ENCODE measurements around the gene C16orf96.
"Not testable (repeated sequence)": the region's sequence is repeated elsewhere in the genome, so short reads cannot be mapped to it uniquely, and the experiment has no call there.

Gene C16orf96

DNA sequence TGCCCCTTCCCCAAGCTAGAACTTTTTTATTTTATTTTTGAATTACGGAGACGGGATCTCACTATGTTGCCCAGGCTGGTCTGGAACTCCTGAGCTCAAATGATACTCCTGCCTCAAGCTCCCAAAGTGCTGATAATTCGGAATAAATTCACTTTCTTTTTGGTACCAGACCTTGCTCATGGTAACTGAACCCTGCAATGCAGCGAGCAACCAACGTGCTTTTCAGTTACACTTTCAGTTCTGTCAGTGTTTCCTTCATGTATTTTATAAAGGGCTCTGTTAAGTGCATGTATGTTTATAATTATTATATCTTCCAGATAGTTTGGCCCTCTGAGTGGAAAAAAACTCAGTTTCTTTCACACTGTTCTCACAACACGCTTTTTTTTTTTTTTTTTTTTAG lies 13.9 kb downstream of the C16orf96 start:
- DNase-seq: no peak

DNA sequence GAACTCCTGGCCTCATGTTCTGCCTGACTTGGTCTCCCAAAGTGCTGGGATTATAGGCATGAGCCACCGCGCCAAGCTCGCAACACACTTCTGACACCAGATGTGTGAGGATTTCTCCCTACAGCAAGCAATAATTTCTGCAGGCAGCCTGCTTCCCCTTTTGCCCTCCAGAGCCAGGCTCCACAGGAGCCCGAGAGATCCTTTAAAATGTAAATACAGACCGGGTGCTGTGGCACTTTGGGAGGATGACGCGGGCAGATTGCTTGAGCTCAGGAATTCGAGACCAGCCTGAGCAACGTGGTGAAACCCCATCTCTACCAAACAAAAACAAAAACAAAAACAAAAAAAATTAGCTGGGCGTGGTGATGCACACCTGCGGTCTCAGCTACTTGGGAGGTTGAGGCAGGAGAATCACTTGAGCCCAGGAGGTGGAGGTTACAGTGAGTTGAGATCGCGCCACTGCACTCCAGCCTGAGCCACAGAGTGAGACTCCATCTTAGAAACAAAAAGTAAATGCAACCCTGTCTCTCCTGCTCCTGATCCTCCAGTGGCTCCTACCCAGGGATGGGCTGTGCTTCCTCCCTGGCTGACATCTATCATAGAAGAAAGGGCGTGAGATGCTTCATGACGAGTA lies 14.7 kb downstream of the C16orf96 start:
- DNase-seq: no peak

DNA sequence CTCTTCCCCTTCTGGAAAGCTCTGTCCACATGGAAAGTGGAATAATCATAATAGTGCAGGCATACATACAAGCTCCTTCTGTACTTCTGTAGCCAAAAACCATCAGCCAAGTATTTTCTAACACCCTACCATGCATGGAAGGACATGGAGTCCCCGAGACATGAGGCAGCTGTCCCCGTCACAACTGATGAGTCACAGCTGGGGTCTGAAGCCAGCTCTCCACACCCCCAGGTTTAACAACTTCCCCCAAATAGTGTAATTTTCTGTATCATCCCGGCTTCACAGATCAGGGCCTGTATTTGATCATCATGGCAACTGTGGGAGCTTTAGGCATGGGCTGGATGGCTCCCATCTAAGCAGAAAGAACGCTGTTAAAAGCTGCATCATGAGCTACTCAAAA lies 16.6 kb downstream of the C16orf96 start:
- no peak for DNase-seq

DNA sequence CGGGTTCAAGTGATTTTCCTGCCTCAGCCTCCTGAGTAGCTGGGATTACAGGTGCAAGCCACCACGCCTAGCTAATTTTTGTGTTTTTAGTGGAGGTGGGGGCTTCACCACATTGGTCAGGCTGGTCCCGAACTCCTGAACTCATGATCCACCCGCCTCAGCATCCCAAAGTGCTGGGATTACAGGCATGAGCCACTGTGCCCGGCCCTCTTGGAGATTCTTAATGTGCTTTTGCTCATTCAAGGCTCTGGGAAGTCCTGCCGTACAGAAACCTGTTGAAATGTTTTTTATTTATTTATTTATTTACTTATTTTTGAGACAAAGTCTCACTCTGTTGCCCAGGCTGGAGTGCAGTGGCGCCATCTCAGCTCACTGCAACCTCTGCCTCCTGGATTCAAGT lies 17.8 kb downstream of the C16orf96 start:
- not testable (repeated sequence) for DNase-seq

DNA sequence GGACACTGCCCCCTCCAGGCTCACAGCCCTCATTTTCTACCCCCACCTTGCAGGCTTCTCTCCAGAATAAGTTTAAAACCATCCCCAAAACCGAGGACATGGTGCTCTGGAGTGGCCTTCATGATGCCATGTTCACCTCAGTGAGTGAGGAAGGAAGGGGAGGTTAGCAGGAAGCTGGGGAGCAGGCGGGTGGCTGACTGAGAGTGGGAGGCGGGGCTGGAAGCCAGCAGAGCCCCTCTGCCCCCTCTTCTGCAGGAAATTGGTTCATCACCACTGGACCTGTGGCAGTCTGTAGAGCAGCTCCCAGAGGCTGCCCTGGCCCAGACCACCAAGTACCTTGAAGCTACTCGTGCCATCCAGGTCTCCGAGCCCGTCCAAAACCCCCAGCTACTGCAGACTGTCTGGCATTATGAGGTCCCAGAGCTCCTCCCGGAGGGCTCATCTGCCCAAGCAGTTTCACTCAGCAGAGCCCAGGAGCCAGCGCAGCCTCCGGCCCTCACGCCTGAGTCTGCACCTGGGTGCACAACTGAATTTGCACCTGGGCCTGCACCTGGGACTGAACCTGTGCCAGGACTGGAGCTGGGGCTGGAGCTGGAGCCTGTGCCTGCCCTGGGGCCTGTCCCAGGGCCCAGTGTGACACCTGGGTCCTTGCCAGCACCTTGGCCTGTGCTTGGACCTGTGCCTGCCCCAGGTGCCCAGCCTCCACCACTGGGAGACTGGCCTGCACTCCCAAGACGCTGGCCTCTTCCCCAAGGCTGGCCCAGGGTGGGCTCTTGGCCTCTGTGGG lies 19.0 kb downstream of the C16orf96 start:
- no peak for DNase-seq

DNA sequence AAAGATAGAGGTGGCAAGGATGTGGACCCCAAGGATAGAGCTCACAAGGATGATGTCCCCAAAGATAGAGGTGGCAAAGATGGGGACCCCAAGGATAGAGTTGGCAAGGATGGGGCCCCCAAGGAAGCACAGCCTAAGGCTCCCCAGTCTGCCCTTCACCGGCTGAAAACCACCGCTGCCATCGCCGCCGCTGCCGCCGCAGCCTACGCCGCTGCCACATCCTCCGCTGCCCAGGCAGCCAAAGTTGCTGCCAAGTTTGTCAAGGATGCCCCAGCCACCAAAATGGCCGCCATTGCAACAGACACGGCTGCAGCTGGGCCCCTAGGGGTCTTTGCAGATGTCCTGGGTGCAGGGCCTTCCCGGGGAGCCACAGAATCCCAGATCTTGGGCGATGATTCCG lies 19.9 kb downstream of the C16orf96 start:
- no peak for DNase-seq

DNA sequence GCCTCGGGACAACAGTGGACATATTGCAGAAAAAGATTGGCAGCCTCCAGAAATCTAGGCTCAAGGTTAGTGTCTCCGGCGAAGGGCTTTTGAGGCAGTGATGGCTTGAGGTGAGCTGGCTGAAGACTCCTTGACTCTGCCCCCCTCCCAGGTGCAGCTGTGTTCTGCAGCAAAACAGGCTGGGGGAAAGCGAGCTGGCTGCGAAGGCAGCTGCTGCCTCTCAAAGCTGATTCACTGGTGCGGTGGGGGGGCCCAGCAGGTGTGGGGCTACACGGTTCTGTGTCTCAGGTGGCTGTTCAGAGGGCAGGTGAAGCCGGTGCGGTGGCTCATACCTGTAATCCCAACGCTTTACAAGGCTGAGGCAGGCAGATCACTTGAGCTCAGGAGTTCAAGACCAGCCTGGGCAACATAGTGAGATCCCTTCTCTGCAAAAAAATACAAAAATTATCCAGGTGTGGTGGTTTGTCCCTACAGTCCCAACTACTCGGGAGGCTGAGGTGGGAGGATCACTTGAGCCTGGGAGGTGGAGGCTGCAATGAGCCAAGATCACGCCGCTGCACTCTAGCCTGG lies 22.9 kb downstream of the C16orf96 start:
- no peak for DNase-seq

DNA sequence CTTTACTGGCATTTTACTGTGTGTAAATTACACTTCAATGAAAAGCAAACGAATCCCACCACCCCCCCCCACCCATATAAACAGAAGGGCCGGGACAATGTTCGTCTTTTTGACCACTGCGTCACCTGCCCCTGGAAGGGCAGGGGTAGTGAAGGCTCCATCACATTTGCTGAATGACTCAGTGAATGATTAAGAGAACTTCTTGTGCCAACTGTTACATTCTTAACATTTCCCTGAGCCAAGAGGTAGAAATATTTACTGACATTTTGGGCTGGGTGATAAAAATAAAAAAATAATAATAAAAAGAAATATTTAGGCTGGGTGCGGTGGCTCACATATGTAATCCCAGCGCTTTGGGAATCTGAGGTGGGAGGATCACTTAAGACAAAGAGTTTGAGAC lies 24.1 kb downstream of the C16orf96 start:
- no peak for DNase-seq

DNA sequence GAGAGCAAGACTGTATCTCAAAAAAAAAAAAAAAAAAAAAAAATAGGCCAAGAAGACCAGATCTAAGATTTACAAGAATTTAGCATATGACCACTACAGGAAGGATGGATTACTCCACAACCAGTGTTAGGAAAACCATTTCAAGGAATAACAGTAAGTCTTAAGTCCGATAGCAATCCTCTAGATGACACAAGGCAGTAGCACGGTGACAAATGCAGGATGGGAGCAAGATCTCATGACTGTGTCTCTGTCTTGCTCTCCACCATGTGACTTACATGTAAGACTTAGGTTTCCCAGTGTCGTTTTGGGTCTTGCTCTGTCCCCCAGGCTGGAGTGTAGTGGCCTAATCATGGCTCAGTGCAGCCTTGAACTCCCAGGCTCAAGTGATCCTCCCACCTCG lies 27.8 kb downstream of the C16orf96 start:
- no peak for DNase-seq

DNA sequence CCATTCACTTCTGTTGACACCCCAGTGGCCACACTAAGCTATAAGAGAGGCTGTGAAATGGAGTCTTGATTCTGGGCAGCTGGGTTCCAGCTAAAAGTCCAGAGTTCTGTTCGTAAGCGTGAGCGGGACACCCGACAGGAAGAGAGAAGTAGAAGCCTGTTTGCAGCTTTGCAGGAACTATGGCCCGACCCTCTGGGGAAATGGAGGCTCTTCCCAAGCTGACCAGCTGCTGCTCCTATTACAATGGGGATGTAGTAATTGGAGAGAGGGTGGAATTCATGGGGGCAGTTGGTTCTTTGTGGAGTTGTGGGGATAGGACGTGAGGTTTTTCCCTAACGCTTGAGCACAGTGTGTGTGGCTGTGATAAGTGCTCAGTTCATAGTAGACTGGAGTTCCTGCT lies 30.2 kb downstream of the C16orf96 start:
- no peak for DNase-seq

DNA sequence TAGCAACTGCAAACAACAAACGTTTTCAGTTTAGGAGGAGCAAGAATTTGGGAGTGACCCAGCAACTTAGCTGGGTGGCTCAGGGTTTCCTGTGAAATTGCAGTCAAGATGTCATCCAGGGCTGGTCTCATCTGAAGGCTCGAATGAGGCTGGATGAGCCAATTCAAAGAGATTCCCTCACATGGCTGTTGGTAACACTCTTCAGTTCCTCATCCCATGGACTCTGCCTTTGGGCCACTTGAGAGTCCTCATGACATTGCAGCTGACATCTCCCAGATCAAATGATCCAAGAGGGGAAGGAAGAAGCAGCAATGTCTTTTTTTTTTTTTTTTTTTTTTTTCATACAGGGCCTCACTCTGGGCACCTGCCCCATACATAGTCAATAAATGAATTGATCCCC lies 32.2 kb downstream of the C16orf96 start:
- DNase-seq: no peak

DNA sequence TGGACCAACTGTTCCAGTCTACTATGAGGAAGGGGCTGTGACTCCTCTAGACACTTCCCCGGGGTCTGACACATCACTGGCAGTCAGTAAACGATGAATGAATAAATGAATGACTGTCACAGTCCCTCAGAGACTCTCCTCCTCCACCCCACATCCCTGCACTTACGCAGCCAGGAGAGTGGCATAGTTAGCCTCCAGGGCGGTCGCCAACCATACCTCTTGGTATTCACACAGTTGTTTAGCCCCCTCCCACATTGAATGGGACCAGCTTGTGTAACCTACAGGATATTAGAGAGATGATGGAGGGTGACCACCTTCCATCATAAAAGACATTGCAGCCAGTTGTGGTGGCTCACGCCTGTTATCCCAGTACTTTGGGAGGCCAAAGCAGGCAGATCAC lies 32.8 kb downstream of the C16orf96 start:
- no peak for DNase-seq

DNA sequence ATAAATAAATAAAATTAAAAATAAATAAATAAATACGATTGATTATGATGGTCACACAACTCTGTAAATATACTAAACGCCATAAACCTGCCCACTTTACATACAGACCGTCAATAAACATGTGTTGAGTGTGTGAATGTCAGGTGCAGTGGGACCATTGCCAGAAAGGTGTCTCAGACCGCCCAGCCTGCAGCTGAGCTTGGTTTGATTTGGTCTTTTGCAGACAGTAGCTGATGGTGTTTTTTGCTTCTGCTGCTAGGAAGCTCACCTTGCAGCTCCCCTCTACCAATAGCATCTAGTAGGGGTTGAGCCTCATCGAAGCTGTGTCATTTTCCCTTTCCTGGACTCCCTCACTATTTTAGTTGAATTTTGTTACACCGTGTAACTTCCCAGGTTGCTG lies 35.1 kb downstream of the C16orf96 start:
- DNase-seq: no peak

DNA sequence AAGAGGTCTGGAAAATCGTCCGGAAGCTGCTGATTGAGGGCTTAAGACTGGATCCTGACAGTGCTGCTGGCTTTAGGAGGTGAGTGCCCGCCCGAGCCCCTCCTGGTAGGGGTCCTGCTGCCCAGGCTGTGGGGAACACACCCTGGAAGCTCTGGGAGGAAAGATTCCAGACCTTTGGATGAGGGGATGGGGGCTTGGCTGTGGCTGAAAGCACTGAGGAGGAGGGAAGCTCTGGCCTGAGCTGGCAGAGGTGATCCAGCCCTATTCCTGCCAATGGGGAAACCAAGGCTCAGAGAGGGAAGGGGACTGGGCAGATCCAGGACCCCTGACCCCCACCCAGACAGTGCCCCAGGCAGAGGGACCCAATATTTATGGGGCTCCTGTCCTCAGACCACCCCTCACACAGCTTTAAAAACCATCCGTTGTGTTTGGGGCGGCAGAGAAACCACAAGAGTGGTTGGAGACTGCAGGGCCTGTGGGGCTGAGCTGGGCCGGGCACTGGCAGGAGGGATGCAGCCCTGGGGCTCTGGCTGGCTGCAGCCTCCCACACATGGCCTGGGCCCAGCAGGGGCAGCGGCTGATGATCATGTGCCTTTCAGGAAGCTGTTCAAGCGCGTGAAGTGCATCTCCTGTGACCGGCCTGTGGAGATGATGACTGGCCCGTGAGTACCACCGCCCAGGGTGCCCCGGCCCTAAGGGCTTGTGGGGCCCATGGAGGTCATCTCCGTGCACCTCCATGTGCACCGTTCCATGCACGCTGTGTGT lies 35.7 kb downstream of the C16orf96 start:
- no peak for DNase-seq

DNA sequence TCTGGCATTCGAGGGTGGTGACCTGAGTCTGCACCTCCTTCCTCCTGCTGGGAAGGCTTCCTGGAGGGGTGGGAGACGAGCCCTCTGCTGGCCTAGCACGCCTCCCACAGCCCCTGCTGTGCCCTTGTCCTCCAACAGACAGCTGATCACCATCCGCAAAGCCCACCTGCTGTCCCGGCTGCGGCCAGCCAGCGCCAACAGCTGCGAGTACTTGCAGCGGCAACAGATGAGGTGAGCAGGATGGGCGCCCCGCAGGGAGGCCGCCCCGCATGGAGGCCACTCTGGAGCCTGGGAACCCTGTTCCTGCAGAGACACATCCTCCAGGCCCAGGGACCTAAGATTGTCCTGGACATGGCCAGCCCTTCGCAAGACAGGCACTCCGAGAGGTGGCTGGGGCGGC lies 36.9 kb downstream of the C16orf96 start:
- DNase-seq: no peak

DNA sequence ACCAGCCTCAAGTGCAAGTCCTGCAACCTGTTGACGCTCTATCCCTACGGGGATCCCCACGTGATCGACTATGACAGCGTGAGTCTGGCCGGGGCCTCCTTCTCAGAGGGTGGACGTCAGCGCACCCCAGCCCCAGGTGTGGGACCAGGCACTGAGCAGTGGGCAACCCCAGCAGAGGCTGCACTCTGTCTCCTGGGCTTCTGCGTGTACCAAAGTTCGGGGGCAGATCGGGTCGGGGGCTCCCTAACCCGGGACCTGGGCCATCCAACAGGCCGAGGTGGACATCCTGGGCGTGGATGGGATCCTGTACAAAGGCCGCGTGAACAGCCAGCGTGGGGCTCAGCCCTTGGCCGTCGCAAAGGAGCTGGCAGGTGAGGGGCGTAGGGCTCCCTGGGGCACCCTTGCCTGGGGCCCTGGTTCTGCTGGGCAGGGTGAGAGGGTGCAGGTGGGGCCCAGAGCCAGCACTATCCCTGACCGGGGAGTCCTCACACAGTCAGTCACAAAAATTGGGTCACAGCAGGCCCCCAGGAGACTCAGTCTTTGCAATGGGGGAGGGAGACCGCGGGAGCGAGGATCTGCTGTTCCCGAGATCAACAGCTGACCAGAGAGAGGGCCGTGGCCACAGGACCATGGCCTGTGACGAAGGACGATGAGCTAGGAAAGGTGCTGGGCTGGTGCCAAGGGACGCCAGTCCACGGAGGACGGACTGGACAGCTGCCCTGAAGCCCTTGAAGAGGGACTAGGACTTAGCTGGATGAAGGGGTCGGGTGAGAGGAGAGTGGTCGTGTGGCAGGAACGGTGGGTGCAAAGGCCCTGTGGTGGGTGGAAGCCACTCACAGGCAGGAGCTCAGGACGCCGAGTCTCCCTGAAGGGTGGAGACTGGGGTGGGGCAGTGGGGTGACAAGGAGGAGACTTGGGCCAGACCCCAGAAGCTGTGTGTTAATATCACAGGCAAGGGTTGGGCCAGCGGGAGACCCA lies 38.6 kb downstream of the C16orf96 start:
- no peak for DNase-seq

DNA sequence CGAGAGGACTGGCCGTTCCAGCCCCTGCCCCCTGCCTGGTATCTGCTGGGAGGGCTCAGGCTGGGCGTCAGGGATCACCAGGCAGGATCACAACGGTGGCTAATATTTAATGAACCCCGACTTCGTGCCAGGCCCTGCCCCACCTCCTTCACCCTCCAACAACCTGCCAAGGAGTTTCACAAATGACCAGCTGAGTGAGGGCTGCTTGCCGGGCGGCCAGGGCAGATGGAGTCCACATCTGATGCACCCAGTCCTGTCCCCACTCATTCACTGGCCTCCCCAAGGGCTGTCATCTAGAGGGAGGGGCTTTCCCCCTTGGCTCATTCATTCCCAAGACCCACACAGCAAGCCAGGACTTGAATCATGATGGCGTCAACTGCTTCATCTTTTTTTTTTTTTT lies 41.0 kb downstream of the C16orf96 start:
- DNase-seq: no peak

DNA sequence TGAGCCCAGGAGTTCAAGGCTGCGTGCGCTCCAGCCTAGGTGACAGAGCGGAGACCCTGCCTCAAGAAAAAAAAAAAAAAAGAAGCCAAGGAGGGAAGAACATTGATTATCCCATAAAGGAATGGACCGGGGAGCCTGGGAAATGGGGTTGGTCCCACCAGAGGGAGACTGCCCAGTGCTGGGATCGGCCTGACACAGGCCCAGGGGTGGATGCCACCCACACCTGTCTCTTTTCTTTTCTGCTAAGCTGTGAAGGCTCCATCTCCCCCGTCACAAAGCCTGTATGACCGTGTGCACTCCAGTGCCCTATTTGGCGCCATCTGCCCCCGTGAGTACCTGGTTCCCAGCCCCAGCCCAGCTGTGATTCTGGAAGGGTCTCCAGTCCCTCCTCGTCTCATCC lies 42.9 kb downstream of the C16orf96 start:
- no peak for DNase-seq

DNA sequence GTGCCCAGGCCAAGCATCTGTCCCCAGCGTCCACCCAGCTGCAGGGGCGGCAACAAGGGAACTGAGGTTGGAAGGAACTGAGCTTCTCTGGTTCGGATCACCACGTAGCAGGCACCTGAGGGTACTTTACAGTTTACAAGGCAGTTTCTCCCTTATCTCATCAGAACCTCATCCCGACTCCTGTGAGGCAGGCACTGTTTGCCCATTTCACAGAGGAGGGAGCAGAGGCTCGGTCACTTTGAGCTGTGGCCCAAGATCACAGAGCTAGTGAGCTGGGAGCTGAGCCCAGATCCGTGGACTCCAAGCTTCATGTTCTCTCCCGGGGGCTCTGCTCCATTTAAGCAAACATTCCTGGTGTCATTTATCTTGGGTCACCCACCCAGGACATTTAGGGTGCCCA lies 43.4 kb downstream of the C16orf96 start:
- no peak for DNase-seq

DNA sequence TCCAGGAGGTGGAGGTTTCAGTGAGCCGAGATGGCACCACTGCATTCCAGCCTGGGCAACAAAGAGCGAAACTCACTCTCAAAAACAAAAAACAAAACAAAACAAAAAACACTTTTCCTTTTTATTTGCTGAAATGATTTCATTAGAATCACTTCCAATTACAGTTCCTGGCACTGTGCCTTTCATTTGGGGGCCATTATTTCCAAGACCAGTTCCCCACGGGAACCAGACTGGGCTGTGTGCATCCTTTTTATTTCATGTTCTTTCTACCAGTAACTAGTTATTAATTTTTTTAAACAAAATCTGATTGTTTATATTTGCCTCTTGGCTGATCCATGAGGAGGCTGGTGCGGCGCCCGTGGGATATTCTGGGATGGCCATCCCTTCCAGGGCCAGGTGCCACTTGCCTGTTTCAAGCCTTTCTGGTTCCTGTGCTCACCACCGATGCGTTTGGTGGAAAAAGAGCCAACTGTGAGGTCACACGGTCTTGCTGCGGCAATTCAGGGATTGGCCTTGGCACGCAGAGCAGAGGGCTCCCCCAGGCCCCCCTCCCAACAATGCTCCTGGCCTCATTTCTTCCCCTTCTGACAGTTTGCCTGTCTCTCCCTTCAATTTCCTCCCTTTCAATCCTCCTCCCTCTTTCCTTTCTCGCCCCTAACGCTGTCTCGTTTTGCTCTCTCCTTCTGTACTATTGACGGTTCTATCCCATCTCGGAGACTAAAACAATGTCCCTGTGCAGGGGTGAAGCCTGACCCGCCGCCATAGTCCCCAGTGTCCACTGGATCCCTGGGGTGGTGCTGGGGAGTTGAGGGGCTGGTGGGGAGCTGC lies 45.1 kb downstream of the C16orf96 start:
- DNase-seq: no peak

DNA sequence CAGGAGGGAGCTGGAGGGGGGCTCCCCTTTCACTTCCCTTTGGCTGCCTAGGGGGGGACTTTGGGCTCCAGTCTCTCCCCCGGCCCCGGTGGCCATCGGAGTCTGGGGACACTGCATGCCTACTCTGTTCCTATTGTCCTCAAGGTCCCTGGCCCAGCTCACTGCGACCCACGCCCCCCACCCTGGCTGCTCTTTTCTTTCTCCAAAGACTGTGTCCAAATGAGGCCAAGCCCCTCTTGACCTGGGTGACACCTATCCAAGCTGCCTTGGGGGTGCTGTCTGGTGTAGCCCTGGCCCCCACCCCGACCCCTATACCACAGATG lies 45.7 kb downstream of the C16orf96 start:
- no peak for DNase-seq

DNA sequence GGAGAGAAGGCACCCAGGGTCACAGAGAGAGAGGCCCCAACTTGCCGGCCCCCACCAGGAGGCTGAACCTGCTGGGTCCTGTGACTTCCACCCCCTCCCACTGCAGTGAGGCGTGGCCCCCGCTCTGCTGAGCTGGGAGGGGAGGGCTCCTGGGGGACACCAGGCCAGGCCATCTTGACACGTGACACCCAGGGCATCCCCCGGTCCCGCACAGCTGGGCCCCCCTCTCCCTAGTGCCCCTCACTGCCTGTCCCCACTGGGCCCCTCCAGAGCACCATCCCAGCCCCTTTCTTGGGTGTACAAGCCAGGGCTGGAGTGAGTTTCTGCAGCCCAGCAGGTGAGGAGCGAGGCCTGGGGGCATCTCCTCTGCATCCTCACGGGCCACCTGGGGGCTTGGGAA lies 46.2 kb downstream of the C16orf96 start:
- DNase-seq: no peak
